ENCODE data around the gene XIAP. TPM values are rescaled to one million over a fixed set of nuclear protein-coding genes. Genes with fewer than 3 reads are reported as not detected.
"Not testable (repeated sequence)": the region's sequence is repeated elsewhere in the genome, so short reads cannot be mapped to it uniquely, and the experiment has no call there.

The XIAP gene
- total RNA-seq, 2 donors from 2014 or later = 24.7 to 27.3 TPM

DNA sequence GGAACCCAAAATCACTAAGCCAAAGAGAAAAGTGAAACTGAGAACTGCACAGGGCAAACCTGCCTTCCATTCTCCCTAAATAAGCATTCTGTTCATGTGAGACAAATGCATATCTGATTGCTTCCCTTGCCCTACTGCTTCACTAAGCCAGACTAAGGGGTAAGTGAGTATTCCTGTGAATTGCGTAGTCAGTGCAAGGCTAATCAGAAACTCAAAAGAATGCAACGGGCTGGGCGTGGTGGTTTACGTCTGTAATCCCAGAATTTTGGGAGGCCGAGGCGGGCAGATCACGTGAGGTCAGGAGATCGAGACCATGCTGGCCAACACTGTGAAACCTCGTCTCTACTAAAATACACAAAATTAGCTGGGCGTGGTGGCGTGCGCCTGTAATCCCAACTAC, 10.8 kb upstream of the XIAP start:
- H3K4me3 Mint-ChIP-seq = no peak overlapping the region
- H3K36me3 Mint-ChIP-seq (ENCODE audit: low read depth) = no peaks in the 10 kb centered on the region
- DNase-seq = no peak
- no peaks in the 10 kb centered on the region for H3K9me3 ChIP-seq (ENCODE audit: control insufficient read depth, low read length, poor library complexity, severe bottlenecking)
- no peaks in the 10 kb centered on the region for H3K27me3 Mint-ChIP-seq
- H3K27ac Mint-ChIP-seq = no peak overlapping the region
- no peak for ATAC-seq
- H3K4me1 Mint-ChIP-seq = peaks cover 2% of the 10 kb centered on the region

DNA sequence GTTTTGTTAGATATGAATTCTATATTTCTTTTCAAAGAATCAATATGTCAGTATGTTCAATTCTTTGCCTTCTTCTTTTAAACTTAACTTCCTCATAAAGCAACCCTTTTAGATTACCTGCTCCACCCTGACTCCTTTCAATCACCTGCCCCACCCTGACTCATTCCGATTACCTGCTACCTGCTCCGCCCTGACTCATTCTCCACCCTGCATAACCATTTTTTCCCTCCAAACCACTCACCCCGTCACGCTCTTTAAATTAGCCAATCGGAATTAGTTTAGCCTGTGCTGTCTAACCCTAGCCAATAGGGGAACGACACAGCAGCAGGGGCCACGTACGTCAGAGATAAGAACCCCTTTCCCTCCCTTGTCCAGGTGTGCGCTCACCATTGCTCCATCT, 9.9 kb upstream of the XIAP start:
- not testable (repeated sequence) for ATAC-seq; DNase-seq; H3K9me3 ChIP-seq (ENCODE audit: control insufficient read depth, low read length, poor library complexity, severe bottlenecking); H3K36me3 Mint-ChIP-seq (ENCODE audit: low read depth); H3K27me3 Mint-ChIP-seq; H3K4me3 Mint-ChIP-seq; H3K4me1 Mint-ChIP-seq; H3K27ac Mint-ChIP-seq

- H3K36me3 Mint-ChIP-seq (ENCODE audit: low read depth) = peaks cover 2% of the 10 kb centered on the region
- no peak overlapping the region for H3K4me3 Mint-ChIP-seq
- DNase-seq (no peak), ATAC-seq (no peak)
- H3K9me3 ChIP-seq (ENCODE audit: control insufficient read depth, low read length, poor library complexity, severe bottlenecking) = no peaks in the 10 kb centered on the region
- H3K27me3 Mint-ChIP-seq = no peaks in the 10 kb centered on the region
- H3K27ac Mint-ChIP-seq = no peak overlapping the region
- H3K4me1 Mint-ChIP-seq = peaks cover 5% of the 10 kb centered on the region
Measured at GRCh38 chrX:123851079-123851478, 8.8 kb upstream of the XIAP start.

DNA sequence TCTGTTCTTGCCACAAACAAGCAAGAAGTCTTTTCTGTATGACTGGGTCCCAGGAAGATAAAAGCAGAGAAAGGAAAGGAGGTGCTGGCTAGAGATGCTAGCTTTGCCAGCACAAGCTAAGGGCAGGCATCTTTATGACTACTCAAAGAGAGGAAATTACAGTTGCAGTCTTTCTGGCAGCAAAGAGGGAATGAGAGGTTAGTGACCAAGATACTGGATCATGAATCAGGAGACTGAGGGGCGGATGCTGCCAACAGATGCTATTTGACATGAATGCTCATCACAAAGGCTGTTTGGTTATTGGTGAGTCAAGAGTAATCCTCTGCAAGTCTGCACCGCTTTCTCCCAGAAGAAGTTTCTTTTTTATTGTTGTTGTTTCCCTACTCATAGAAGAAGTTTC, 5.5 kb upstream of the XIAP start:
- DNase-seq (no peak), ATAC-seq (no peak)
- Mint-ChIP-seq H3K27me3 (no peaks in the 10 kb centered on the region), H3K27ac (peak overlapping the region; percentile 57), H3K4me1 (peaks cover 9% of the 10 kb centered on the region), H3K36me3 (ENCODE audit: low read depth) (peaks cover 2% of the 10 kb centered on the region), H3K4me3 (no peak overlapping the region)
- H3K9me3 ChIP-seq (ENCODE audit: control insufficient read depth, low read length, poor library complexity, severe bottlenecking) = no peaks in the 10 kb centered on the region

DNA sequence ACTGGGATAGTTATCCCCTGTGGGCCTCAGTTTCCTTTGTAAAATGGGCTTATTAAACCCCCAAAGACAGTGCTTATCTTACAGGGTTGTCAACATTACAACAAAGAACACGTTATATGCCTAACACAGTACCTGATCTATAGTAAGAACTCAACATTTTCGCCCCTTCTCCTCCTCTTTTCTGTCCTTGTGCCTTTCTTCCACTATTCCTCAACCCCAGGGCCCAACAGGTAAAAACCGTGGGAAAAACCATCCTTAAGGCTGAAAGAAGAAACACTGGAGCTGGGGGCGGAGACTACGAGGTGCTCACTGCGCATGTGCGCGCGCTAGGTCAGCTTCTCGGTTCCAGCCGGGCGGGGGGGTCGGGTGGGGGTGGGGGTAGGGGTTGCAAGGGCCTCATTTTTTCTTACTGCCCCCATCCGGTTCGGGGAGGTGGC, 426 bp upstream of the XIAP start:
- peak in 2 of 3 donors; percentile 39 to 44 for DNase-seq
- H3K36me3 Mint-ChIP-seq (ENCODE audit: low read depth) = peaks cover 2% of the 10 kb centered on the region
- peak overlapping the region; percentile 88 for H3K4me3 Mint-ChIP-seq
- ATAC-seq = peak; percentile 50
- no peaks in the 10 kb centered on the region for H3K27me3 Mint-ChIP-seq
- H3K27ac Mint-ChIP-seq = peak overlapping the region; percentile 86
- H3K4me1 Mint-ChIP-seq = peaks cover 5% of the 10 kb centered on the region
- H3K9me3 ChIP-seq (ENCODE audit: control insufficient read depth, low read length, poor library complexity, severe bottlenecking) = no peaks in the 10 kb centered on the region

DNA sequence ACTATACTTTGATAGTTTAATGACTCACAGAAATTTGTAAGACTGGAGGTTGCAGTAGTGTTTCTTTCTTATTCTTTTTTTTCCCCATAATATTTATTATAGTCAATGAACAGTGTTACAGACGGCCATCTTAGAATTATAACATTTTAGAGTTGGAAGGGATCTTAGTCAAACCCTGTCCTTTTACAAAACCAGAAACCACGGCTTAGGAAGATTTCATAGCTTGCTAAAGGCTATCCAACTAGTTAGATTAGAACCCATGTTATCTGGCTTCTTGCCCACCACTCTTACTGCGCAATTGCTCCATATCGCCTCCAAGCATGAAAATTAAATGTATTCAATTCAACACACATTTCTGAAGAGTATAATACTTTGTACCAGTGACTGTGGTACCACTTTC, 1.1 kb downstream of the XIAP start:
- H3K4me3 Mint-ChIP-seq = peak overlapping the region; percentile 88
- H3K27ac Mint-ChIP-seq = peak overlapping the region; percentile 86
- H3K27me3 Mint-ChIP-seq = no peaks in the 10 kb centered on the region
- peak; percentile 8 for ATAC-seq
- DNase-seq = no peak
- no peaks in the 10 kb centered on the region for H3K9me3 ChIP-seq (ENCODE audit: control insufficient read depth, low read length, poor library complexity, severe bottlenecking)
- H3K36me3 Mint-ChIP-seq (ENCODE audit: low read depth) = peaks cover 2% of the 10 kb centered on the region
- peaks cover 7% of the 10 kb centered on the region for H3K4me1 Mint-ChIP-seq

DNA sequence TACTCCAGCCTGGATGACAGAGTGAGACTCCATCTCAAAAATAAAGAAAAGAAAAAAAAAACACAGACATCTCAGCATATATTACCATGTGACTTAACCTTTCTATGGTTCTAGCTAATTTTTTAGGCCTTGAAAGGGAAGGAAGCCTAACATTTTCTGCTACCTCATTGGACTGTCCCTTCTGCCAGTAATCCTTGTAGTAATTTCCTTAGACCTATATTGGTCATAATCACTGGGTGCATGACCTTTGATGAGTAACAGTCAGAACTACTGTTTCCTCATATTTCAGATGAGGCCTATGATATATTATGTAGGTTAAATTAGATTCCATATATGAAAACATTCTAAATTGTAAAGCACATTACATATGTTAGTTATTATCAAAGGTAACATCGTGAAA, 9.6 kb downstream of the XIAP start:
- peaks cover 3% of the 10 kb centered on the region for H3K4me1 Mint-ChIP-seq
- H3K36me3 Mint-ChIP-seq (ENCODE audit: low read depth) = peaks cover 2% of the 10 kb centered on the region
- DNase-seq = no peak
- no peaks in the 10 kb centered on the region for H3K9me3 ChIP-seq (ENCODE audit: control insufficient read depth, low read length, poor library complexity, severe bottlenecking)
- H3K4me3 Mint-ChIP-seq = no peak overlapping the region
- no peak for ATAC-seq
- peak overlapping the region; percentile 24 for H3K27ac Mint-ChIP-seq
- H3K27me3 Mint-ChIP-seq = no peaks in the 10 kb centered on the region

GRCh38 chrX:123871309-123871708, 11.5 kb downstream of the XIAP start:
- DNase-seq = no peak
- Mint-ChIP-seq H3K27ac (peak overlapping the region; percentile 39), H3K4me1 (no peaks in the 10 kb centered on the region), H3K4me3 (no peak overlapping the region), H3K27me3 (no peaks in the 10 kb centered on the region), H3K36me3 (ENCODE audit: low read depth) (no peaks in the 10 kb centered on the region)
- no peak for ATAC-seq
- no peaks in the 10 kb centered on the region for H3K9me3 ChIP-seq (ENCODE audit: control insufficient read depth, low read length, poor library complexity, severe bottlenecking)

DNA sequence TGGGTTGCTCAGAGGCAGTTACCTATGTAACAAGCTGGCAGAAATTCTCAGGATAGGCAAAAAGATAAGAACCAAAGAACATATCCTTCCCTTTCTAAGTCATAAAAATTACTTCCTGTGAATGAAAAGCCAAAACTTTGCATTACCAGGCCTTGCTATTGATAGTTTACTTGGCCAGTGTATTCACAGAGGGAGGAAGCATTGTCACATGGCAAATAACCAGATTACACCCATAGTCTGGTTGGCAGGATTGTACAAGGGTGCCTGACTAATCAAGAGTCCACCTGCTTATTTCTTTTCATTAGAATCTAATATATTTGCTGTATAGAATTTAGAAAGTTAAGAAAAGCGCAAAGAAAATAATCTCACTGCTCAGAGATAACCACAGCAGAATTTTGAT, 14.1 kb downstream of the XIAP start:
- H3K36me3 Mint-ChIP-seq (ENCODE audit: low read depth) = no peaks in the 10 kb centered on the region
- ATAC-seq = no peak

DNA sequence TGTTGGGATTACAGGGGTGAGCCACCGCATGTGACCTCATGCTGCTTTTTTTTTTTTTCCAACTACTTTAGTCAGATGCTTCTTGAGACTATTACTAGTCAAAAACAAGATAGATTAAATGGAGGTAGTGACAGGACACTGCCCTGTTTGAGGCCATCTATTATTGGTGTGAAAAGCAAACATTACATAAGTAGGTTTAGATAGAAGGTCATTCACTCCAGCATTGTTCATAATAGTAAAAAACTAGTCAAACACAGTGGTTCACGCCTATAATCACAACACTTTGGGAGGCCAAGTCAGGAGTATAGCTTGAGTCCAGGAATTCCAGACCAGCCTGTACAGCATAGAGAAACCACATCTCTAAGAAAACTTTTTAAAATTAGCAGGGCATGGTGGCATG, 16.3 kb downstream of the XIAP start:
- no peaks in the 10 kb centered on the region for H3K9me3 ChIP-seq (ENCODE audit: control insufficient read depth, low read length, poor library complexity, severe bottlenecking)
- no peaks in the 10 kb centered on the region for H3K27me3 Mint-ChIP-seq
- ATAC-seq = no peak
- H3K36me3 Mint-ChIP-seq (ENCODE audit: low read depth) = no peaks in the 10 kb centered on the region
- no peak for DNase-seq
- H3K27ac Mint-ChIP-seq = no peak overlapping the region
- H3K4me1 Mint-ChIP-seq = peaks cover 3% of the 10 kb centered on the region
- H3K4me3 Mint-ChIP-seq = no peak overlapping the region

More for the DNA sequence above, 14.1 kb downstream of the XIAP start:
- H3K9me3 ChIP-seq (ENCODE audit: control insufficient read depth, low read length, poor library complexity, severe bottlenecking) = no peaks in the 10 kb centered on the region
- Mint-ChIP-seq H3K27me3 (no peaks in the 10 kb centered on the region), H3K4me1 (peaks cover 3% of the 10 kb centered on the region), H3K4me3 (no peak overlapping the region), H3K27ac (no peak overlapping the region)
- DNase-seq = no peak

DNA sequence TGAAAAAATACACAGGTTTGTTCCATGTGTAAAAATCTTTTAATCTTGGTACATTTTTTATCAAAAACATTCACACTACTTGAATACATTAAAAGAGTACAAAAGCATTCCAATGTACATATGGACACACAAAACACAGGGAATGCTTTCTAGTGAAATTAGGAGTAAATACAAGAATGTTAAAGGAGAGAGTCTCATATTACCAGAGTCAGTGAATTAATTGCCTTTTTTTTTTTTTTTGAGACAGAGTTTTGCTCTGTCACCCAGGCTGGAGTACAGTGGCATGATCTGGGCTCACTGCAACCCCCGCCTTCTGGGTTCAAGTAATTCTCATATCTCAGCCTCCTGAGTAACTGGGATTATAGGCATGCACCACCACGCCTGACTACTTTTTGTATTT, 17.0 kb downstream of the XIAP start:
- no peaks in the 10 kb centered on the region for H3K9me3 ChIP-seq (ENCODE audit: control insufficient read depth, low read length, poor library complexity, severe bottlenecking)
- H3K4me1 Mint-ChIP-seq = peaks cover 3% of the 10 kb centered on the region
- no peaks in the 10 kb centered on the region for H3K27me3 Mint-ChIP-seq
- DNase-seq (no peak), ATAC-seq (no peak)
- H3K27ac Mint-ChIP-seq = peak overlapping the region; percentile 14
- no peaks in the 10 kb centered on the region for H3K36me3 Mint-ChIP-seq (ENCODE audit: low read depth)
- no peak overlapping the region for H3K4me3 Mint-ChIP-seq

DNA sequence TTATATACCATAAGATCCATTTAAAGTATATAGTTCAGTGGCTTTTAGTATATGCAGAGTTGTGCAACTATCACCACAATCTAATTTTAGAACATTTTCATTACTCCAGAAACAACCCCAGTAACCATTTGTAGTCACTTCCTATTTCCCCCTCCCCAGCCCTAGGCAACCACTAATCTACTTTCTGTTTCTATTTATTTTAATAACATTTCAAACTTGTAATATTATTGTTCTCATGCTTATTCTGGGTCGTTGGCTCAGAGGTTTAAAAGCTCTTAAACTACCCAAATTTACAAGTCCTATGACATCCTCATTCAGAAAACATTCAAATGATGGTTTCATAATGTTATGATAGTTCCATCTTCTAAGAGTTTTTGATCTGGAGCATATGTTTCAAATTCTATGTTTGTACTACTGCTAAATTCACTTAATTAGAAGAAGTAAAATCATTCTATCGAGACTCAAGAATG, 18.4 kb downstream of the XIAP start:
- Mint-ChIP-seq H3K27me3 (no peaks in the 10 kb centered on the region), H3K4me1 (peaks cover 3% of the 10 kb centered on the region), H3K27ac (peak overlapping the region; percentile 47), H3K36me3 (ENCODE audit: low read depth) (no peaks in the 10 kb centered on the region), H3K4me3 (peak overlapping the region; percentile 49)
- ATAC-seq = peak; percentile 61
- no peaks in the 10 kb centered on the region for H3K9me3 ChIP-seq (ENCODE audit: control insufficient read depth, low read length, poor library complexity, severe bottlenecking)
- DNase-seq = no peak

DNA sequence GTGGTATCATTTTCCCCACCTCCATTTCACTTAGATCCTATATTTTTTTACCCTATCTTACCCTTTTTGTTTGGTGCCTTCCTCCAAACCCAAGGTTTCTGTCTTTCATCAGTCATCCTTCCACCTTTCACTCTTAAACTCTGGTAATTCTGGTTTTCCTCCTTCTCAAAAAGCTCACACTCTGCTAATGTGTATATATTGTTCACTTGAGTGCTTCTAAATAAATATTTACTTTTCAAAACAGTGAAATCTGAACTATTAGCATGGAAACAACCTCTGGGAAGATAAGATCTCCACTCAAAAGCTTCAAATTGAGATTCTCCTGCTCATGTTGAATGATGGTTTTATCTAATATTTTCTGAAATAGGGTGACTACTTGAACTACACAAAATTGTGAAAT, 21.5 kb downstream of the XIAP start:
- H3K27ac Mint-ChIP-seq = peak overlapping the region; percentile 21

DNA sequence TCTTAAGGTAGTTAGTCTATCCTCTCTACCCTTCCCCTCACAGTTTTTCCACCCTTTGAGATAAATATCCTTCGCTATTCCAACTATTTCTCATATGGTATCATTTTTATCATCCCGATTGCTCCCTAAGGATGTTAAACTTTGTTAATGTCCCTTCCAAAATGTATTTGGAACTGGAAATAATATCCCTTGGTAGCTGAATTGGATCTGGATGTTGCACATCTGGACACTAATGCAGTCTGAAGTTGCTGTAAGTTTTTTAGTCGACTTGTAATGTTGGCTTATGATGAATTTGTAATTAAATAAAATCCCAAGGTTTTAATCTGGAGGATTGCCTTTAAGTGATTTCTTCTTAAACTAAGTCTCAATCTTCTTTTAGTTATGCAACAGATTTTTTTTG, 22.5 kb downstream of the XIAP start:
- DNase-seq (no peak), ATAC-seq (no peak)
- no peaks in the 10 kb centered on the region for H3K27me3 Mint-ChIP-seq
- H3K4me3 Mint-ChIP-seq = no peak overlapping the region
- no peaks in the 10 kb centered on the region for H3K36me3 Mint-ChIP-seq (ENCODE audit: low read depth)
- peaks cover 3% of the 10 kb centered on the region for H3K4me1 Mint-ChIP-seq
- no peak overlapping the region for H3K27ac Mint-ChIP-seq
- no peaks in the 10 kb centered on the region for H3K9me3 ChIP-seq (ENCODE audit: control insufficient read depth, low read length, poor library complexity, severe bottlenecking)

More for the DNA sequence above, 21.5 kb downstream of the XIAP start:
- no peak for DNase-seq
- H3K9me3 ChIP-seq (ENCODE audit: control insufficient read depth, low read length, poor library complexity, severe bottlenecking) = no peaks in the 10 kb centered on the region
- Mint-ChIP-seq H3K4me3 (no peak overlapping the region), H3K4me1 (peaks cover 3% of the 10 kb centered on the region), H3K36me3 (ENCODE audit: low read depth) (no peaks in the 10 kb centered on the region), H3K27me3 (no peaks in the 10 kb centered on the region)
- ATAC-seq = no peak
